ENCODE data around the gene DPM1.

The DPM1 gene

GRCh38 chr20:50953821-50954220, 4.5 kb downstream of the DPM1 start:
- no peak for TF ChIP-seq CTCF (IDR thresholded peaks at IDR 0.05; ENCODE audit: low read depth, low read length, missing control alignments)
- in situ Hi-C loops (cut with HindIII; ENCODE audit: low sequenced_read_pairs), result no loop called here
- no peak overlapping the region for H3K4me3 ChIP-seq (ENCODE audit: low read depth, low read length)
- no peak for DNase-seq (ENCODE audit: low read depth)

DNA sequence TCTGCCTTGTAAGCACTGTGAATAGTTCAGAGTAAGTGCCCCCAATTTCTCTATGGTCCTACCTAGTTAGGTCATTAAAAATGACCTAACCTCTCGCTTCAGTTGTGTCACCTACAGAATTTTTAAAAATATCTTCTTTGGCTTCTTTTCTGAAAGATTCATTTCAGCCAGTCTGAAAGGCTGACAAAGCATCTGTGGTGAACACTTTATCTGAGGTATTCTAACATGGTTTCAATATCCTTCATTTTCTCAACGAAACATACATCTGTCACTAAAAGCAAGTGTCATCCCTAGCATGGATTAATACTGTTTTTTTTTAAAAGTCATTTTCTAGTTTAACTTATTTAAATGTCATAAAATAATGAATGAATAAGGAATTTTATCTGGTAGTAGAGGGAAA, 5.1 kb downstream of the DPM1 start:
- TF ChIP-seq CTCF (IDR thresholded peaks at IDR 0.05; ENCODE audit: low read depth, low read length, missing control alignments), result no peak
- in situ Hi-C loops (cut with HindIII; ENCODE audit: low sequenced_read_pairs), result no loop called here
- no peak overlapping the region for H3K4me3 ChIP-seq (ENCODE audit: low read depth, low read length)
- DNase-seq (ENCODE audit: low read depth), result no peak

- no peak for TF ChIP-seq CTCF (IDR thresholded peaks at IDR 0.05; ENCODE audit: low read depth, low read length, missing control alignments)
- H3K4me3 ChIP-seq (ENCODE audit: low read depth, low read length), result no peak overlapping the region
- no peak for DNase-seq (ENCODE audit: low read depth)
- in situ Hi-C loops (cut with HindIII; ENCODE audit: low sequenced_read_pairs), result no loop called here
These were observed 10.1 kb downstream of the DPM1 start for GRCh38 chr20:50948132-50948785.

DNA sequence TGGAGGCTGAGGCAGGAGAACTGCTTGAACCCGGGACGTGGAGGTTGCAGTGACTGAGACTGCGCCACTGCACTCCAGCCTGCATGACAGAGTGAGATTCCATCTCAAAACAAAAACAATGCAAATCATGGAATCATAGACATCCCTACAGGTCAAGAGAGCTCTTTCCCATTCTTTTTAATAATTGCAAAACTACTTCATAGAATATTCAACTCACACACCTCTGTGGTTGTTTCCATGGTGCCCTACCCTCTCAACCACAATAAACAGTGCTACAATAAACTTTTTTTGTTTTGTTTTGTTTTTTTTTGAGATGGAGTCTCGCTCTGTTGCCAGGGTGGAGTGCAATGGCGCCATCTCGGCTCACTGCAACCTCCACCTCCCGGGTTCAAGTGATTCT, 15.3 kb downstream of the DPM1 start:
- in situ Hi-C loops (cut with HindIII; ENCODE audit: low sequenced_read_pairs), result no loop called here
- no peak overlapping the region for H3K4me3 ChIP-seq (ENCODE audit: low read depth, low read length)
- no peak for DNase-seq (ENCODE audit: low read depth)
- TF ChIP-seq CTCF (IDR thresholded peaks at IDR 0.05; ENCODE audit: low read depth, low read length, missing control alignments), result no peak

- in situ Hi-C loops (cut with HindIII; ENCODE audit: low sequenced_read_pairs), result no loop called here
- no peak overlapping the region for H3K4me3 ChIP-seq (ENCODE audit: low read depth, low read length)
- no peak for TF ChIP-seq CTCF (IDR thresholded peaks at IDR 0.05; ENCODE audit: low read depth, low read length, missing control alignments)
- DNase-seq (ENCODE audit: low read depth), result no peak
These were observed 24.7 kb downstream of the DPM1 start for GRCh38 chr20:50933589-50933988.

DNA sequence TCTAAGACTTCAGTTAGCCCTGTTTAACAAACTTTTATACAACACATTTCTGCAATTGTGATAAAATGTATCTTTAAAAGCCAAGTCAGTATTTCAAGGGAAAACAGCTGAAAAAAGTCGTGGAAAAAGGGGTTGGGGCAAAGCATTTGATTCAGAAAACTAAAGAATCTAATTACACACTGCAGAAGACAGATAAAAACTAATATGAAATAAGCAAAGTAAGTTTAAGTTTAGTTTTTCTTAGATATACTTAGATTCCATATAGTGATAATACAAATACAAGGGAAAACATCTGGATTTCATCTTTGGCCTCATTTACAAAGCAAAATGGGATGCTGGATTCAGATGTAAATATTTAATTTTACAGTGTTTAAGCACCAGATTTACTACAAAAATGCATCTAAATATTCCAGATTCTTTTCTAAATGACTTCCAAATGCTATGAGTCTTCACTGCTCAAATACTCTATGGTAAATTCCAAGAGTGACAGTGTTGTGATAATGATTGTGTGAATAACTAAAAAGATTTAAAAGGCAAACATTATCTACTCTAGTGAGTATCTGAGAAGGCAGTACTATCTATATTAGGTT, 25.5 kb downstream of the DPM1 start:
- in situ Hi-C loops (cut with HindIII; ENCODE audit: low sequenced_read_pairs), result no loop called here
- TF ChIP-seq CTCF (IDR thresholded peaks at IDR 0.05; ENCODE audit: low read depth, low read length, missing control alignments), result no peak

More for the DNA sequence above, 25.5 kb downstream of the DPM1 start:
- no peak overlapping the region for H3K4me3 ChIP-seq (ENCODE audit: low read depth, low read length)
- DNase-seq (ENCODE audit: low read depth), result no peak

Data from astrocyte of the cerebellum (primary cell).